ENCODE data around the gene C10orf90. TPM values are rescaled to one million over a fixed set of nuclear protein-coding genes. Genes with fewer than 3 reads are reported as not detected.

C10orf90 gene
- total and polyA plus RNA-seq, 2 of the 8 experiments (the other 6 are each of a cell fraction or from before 2014, with no cell fraction given), result 0.21 TPM; not detected in 1

GRCh38 chr10:126425489-126426065, 244.9 kb downstream of the C10orf90 start:
- FAIRE-seq, result no peak
- Histone ChIP-seq H4K8ac (ENCODE audit: extremely low read depth, insufficient read depth, low read length) (no peak overlapping the region), H3K4ac (replicated peaks; ENCODE audit: insufficient read length, low read depth, low read length) (no peak overlapping the region), H3K4me2 (ENCODE audit: insufficient read depth in 1 of 2, low read depth in 2 of 2, low read length in 2 of 2) (no peak overlapping the region), H2BK12ac (ENCODE audit: low read depth, low read length) (no peak overlapping the region), H3K56ac (replicated peaks; ENCODE audit: insufficient read length, low read depth, low read length) (no peak overlapping the region), H3K27me3 (replicated peaks in 1 of 4; ENCODE audit: control insufficient read depth in 3 of 4, extremely low read depth in 1 of 4, insufficient read depth in 3 of 4, low read length in 3 of 4) (no peaks in the 10 kb centered on the region), H3K9me3 (ENCODE audit: insufficient read depth in 2 of 2, low read depth in 1 of 2, low read length in 1 of 2) (peaks cover 9 to 14% of the 10 kb centered on the region in 2 experiments; a peak in 3 of 4 replicates), H2BK20ac (ENCODE audit: low read length) (no peak overlapping the region), H3K4me3 (ENCODE audit: extremely low read depth in 1 of 4, insufficient read depth in 2 of 4, low read depth in 3 of 4, low read length in 4 of 4) (no peak overlapping the region), H2BK5ac (ENCODE audit: low read depth, low read length) (no peak overlapping the region), H3K79me2 (ENCODE audit: control insufficient read depth in 1 of 2, insufficient read depth in 2 of 2, low read length in 2 of 2) (no peaks in the 10 kb centered on the region), H3K27ac (ENCODE audit: low read depth, low read length) (no peak overlapping the region), H4K91ac (replicated peaks; ENCODE audit: insufficient read length, low read length) (no peak overlapping the region), H2BK15ac (ENCODE audit: low read length) (no peak overlapping the region), H3K23ac (ENCODE audit: insufficient read length) (no peak overlapping the region), H4K20me1 (replicated peaks in 1 of 2; ENCODE audit: control insufficient read depth in 1 of 2, insufficient read depth in 2 of 2, low read length in 2 of 2) (no peaks in the 10 kb centered on the region), H3K4me1 (replicated peaks in 1 of 4; ENCODE audit: control insufficient read depth in 3 of 4, insufficient read depth in 4 of 4, low read length in 3 of 4) (peaks cover 0 to 7% (median 3%) of the 10 kb centered on the region in 4 experiments; a peak in 3 of 7 replicates), H2AK5ac (ENCODE audit: low read depth, low read length) (no peak overlapping the region), H4K5ac (ENCODE audit: insufficient read length, low read depth, low read length) (no peak overlapping the region), H3K9ac (replicated peaks in 1 of 4; ENCODE audit: extremely low read depth in 1 of 4, low read depth in 3 of 4, low read length in 3 of 4) (no peak overlapping the region), H2BK120ac (replicated peaks; ENCODE audit: low read depth, low read length) (no peak overlapping the region), H3K79me1 (ENCODE audit: low read depth, low read length) (0 out of 2 replicates have a peak, but pooled peaks cover 2% of the 10 kb centered on the region), H3K18ac (ENCODE audit: extremely low read depth, low read length) (no peak overlapping the region), H3K14ac (ENCODE audit: insufficient read length) (no peak overlapping the region), H3K23me2 (ENCODE audit: low read depth, low read length) (no peaks in the 10 kb centered on the region), H2AFZ (ENCODE audit: low read length) (no peak overlapping the region), H3K36me3 (ENCODE audit: control insufficient read depth in 2 of 4, insufficient read depth in 4 of 4, low read length in 3 of 4) (no peaks in the 10 kb centered on the region)
- ChIA-PET POLR2A (ENCODE audit: partially characterized antibody) (interaction anchor here (0.6 kb wide), 1 partner anchor 496 kb away, joined by 3 read pairs; no protein-coding TSS in a partner anchor), CTCF (ENCODE audit: partially characterized antibody) (interaction anchor here (1.5 to 1.7 kb wide), 2 partner anchors 17 to 78 kb away, joined by 3 to 4 read pairs; no protein-coding TSS in a partner anchor)
- WGBS, 2 experiments (ENCODE audit: extremely low coverage in 1 of 2, insufficient coverage in 1 of 2, insufficient read length in 1 of 2, insufficient replicate concordance in 2 of 2, low coverage in 1 of 2, low lambda C conversion rate in 2 of 2, missing lambda C conversion rate in 1 of 2), result 83% methylated on average over 7 of the region's 8 CpGs; no CpG with 5 or more reads in 1 of the 2 experiments
- DNase-seq (ENCODE audit: low read depth in 1 of 2, low spot score in 2 of 2), result no peak
- TF ChIP-seq KDM1A (IDR thresholded peaks at IDR 0.05; ENCODE audit: borderline replicate concordance, low read length) (no peak), TAF7 (optimal IDR thresholded peaks at IDR 0.05; ENCODE audit: borderline replicate concordance, low read depth, low read length) (no peak), GABPA (IDR thresholded peaks at IDR 0.05; ENCODE audit: borderline replicate concordance, insufficient read depth, low read length) (no peak), ATF2 (IDR thresholded peaks at IDR 0.05; ENCODE audit: low read length) (no peak), SP1 (IDR thresholded peaks at IDR 0.05; ENCODE audit: low read depth, low read length) (no peak), ZNF274 (IDR thresholded peaks at IDR 0.05; ENCODE audit: borderline replicate concordance, extremely low read depth, low read length) (no peak), FOSL1 (IDR thresholded peaks at IDR 0.05; ENCODE audit: insufficient read depth, low read depth, low read length) (no peak)

Measured in H1 (cell line).